ENCODE data around the gene R3HDM4.

R3HDM4 gene

GRCh38 chr19:873561-874041 is 39.4 kb downstream of the R3HDM4 start:
- Histone ChIP-seq H3K27me3 (no peaks in the 10 kb centered on the region), H3K36me3 (peaks cover 36 to 90% (median 61%) of the 10 kb centered on the region in 3 donors), H3K9me3 (no peaks in the 10 kb centered on the region), H3K4me1 (peaks cover 0 to 15% (median 9%) of the 10 kb centered on the region in 4 donors), H3K4me3 (no peak overlapping the region), H3K27ac (no peak overlapping the region)
- TF ChIP-seq CTCF (IDR thresholded peaks at IDR 0.05), result no peak
- intact Hi-C loops (cut with DNase I; ENCODE audit: low total_unique reads), result no loop called here
- no peak for DNase-seq

- no peaks in the 10 kb centered on the region for H3K27me3 ChIP-seq
- H3K4me1 ChIP-seq, result peaks cover 0 to 16% (median 10%) of the 10 kb centered on the region in 4 donors
- H3K4me3 ChIP-seq, result no peak overlapping the region
- no peak overlapping the region for H3K27ac ChIP-seq
- no peak for DNase-seq
- peaks cover 37 to 90% (median 66%) of the 10 kb centered on the region in 3 donors for H3K36me3 ChIP-seq
- no peak for TF ChIP-seq CTCF (IDR thresholded peaks at IDR 0.05)
- intact Hi-C loops (cut with DNase I; ENCODE audit: low total_unique reads), result no loop called here
- no peaks in the 10 kb centered on the region for H3K9me3 ChIP-seq
These were observed 39.9 kb downstream of the R3HDM4 start for GRCh38 chr19:873084-873483.

DNA sequence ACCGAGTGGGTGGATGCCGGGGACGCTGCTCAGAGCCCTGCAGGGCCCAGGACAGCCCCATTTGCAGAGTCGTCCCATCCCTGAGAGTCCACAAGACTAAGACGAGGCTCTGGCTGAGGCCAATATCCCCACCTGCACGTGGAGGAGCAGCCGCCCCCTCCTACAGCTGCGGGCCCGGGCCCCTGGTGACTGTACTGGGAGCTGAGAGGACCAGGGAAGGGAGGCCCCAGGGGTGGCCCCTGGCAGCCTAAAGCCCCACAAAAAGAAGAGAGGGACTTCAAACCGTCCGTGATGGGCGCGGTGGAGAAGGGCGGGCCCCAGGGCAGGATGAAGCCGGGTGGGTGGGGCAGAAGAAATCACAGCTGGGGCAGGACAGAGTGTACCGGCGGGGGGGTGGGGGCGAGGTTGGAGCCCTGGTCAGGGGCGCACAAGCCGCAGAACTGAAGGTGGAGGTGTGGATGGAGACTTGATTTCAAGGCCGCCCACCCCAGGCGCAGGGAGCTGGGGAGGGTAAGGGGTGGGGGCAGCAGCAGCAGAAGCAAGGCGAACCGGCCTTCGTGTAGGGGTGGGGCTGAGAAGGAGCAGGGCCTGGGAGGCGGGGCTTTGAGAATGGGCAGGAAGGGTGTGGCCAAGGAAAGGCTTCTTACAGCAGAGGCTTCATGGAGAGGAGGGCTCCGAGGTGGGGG is 40.6 kb downstream of the R3HDM4 start:
- Histone ChIP-seq H3K4me1 (peaks cover 0 to 16% (median 10%) of the 10 kb centered on the region in 4 donors), H3K4me3 (no peak overlapping the region), H3K27ac (peak overlapping the region in 1 of 2 donors; percentile 30), H3K9me3 (no peaks in the 10 kb centered on the region), H3K36me3 (peaks cover 41 to 94% (median 71%) of the 10 kb centered on the region in 3 donors), H3K27me3 (no peaks in the 10 kb centered on the region)
- DNase-seq, result no peak
- intact Hi-C loops (cut with DNase I; ENCODE audit: low total_unique reads), result no loop called here
- TF ChIP-seq CTCF (IDR thresholded peaks at IDR 0.05), result no peak

DNA sequence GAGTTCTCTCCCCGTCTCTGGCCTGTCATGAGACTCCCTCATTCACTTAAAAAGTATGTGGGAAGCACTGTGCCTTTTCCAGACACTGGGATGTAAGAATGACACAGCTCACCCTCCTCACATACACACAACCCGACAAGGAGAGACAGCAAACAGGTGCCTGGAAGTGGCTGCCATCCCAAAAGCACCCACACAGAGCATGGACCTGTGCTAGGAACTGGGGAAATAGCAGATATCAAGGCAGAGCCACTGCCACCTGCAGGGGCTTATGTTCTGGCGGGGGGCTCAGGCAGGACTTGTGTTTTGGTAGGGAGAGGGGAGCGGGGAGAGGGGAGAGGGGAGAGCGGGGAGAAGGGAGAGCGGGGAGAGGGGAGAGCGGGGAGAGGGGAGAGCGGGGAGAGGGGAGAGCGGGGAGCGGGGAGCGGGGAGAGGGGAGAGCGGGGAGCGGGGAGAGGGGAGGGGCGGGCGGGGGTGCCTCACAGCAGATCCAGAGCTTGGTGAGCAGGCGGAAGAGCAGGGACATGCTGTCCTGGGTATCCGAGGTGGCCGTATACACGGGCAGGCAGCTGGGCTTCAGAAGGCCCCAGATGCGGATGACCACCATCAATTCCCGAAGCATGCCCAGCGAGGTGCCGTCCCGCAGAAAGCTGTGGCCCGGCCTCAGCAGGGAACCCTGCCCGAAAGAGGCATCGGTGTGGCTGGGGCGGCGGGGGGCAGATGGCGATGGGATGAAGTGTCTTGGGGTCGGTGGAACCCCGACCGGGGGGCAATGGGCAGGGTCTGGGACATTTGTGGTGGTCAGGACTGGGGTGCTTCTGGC is 41.4 kb downstream of the R3HDM4 start:
- no peaks in the 10 kb centered on the region for H3K27me3 ChIP-seq
- no peak for DNase-seq
- no peaks in the 10 kb centered on the region for H3K9me3 ChIP-seq
- H3K4me3 ChIP-seq, result no peak overlapping the region
- intact Hi-C loops (cut with DNase I; ENCODE audit: low total_unique reads), result no loop called here
- no peak for TF ChIP-seq CTCF (IDR thresholded peaks at IDR 0.05)
- peaks cover 0 to 16% (median 10%) of the 10 kb centered on the region in 4 donors for H3K4me1 ChIP-seq
- H3K36me3 ChIP-seq, result peaks cover 34 to 93% (median 66%) of the 10 kb centered on the region in 3 donors
- H3K27ac ChIP-seq, result peak overlapping the region in 1 of 2 donors; percentile 30

GRCh38 chr19:870963-871401 is 42.0 kb downstream of the R3HDM4 start:
- H3K27ac ChIP-seq, result no peak overlapping the region
- intact Hi-C loops (cut with DNase I; ENCODE audit: low total_unique reads), result no loop called here
- no peak overlapping the region for H3K4me3 ChIP-seq
- no peak for DNase-seq
- no peak for TF ChIP-seq CTCF (IDR thresholded peaks at IDR 0.05)
- no peaks in the 10 kb centered on the region for H3K27me3 ChIP-seq
- H3K4me1 ChIP-seq, result peaks cover 0 to 16% (median 10%) of the 10 kb centered on the region in 4 donors
- H3K9me3 ChIP-seq, result no peaks in the 10 kb centered on the region
- H3K36me3 ChIP-seq, result peaks cover 30 to 86% (median 60%) of the 10 kb centered on the region in 3 donors

All from tibial artery (tissue), 4 donors.